Measurements from ENCODE around the gene CILP2. TPM values are rescaled to one million over a fixed set of nuclear protein-coding genes. Genes with fewer than 3 reads are reported as not detected.

CILP2 gene
- total and polyA plus RNA-seq, 9 of the 15 experiments (the other 6 are each of a cell fraction or from before 2014, with no cell fraction given): 0.04 to 0.35 (median 0.05) TPM; not detected in 2

GRCh38 chr19:19515642-19516519, 22.2 kb upstream of the CILP2 start, which contains the start of gene NDUFA13 (continued):
- peak; percentile 90 for TF ChIP-seq ZFX (CRISPR knock-in tag; IDR thresholded peaks at IDR 0.05)
- TF ChIP-seq SFPQ (IDR thresholded peaks at IDR 0.05; ENCODE audit: low read depth, low read length): no peak
- TF ChIP-seq CGGBP1 (CRISPR knock-in tag; IDR thresholded peaks at IDR 0.05): no peak
- no peak for TF ChIP-seq STAG1 (CRISPR knock-in tag; IDR thresholded peaks at IDR 0.05; ENCODE audit: borderline replicate concordance)
- no peak for TF ChIP-seq JUNB (CRISPR knock-in tag; conservative IDR thresholded peaks at IDR 0.05)
- no peak for TF ChIP-seq IRF1 (CRISPR knock-in tag; IDR thresholded peaks at IDR 0.05; ENCODE audit: borderline replicate concordance)
- TF ChIP-seq E2F1 (CRISPR knock-in tag; IDR thresholded peaks at IDR 0.05): no peak; the same call in 1 of the 2 replicates
- peak; percentile 95 for TF ChIP-seq TAF9B (IDR thresholded peaks at IDR 0.05; ENCODE audit: partially characterized antibody)
- no peak for TF ChIP-seq PRPF4 (IDR thresholded peaks at IDR 0.05; ENCODE audit: insufficient read depth, low read depth, low read length, poor library complexity, severe bottlenecking)
- TF ChIP-seq DNMT1 (IDR thresholded peaks at IDR 0.05): no peak
- no peak for TF ChIP-seq ZNF77 (CRISPR knock-in tag; IDR thresholded peaks at IDR 0.05)
- TF ChIP-seq HMG20B (CRISPR knock-in tag; IDR thresholded peaks at IDR 0.05): no peak
- no peak for TF ChIP-seq ZNF124 (CRISPR knock-in tag; IDR thresholded peaks at IDR 0.05)
- no peak for TF ChIP-seq BRF2 (IDR thresholded peaks at IDR 0.05; ENCODE audit: borderline replicate concordance, insufficient read depth, insufficient read length)
- no peak; the same call in none of the 2 replicates for TF ChIP-seq KLF1 (tag; IDR thresholded peaks at IDR 0.05)
- TF ChIP-seq SRSF3 (IDR thresholded peaks at IDR 0.05; ENCODE audit: insufficient read depth, low read length): no peak

Data from K562 (cell line).